ENCODE results near the gene DDR1. TPM values are rescaled to one million over a fixed set of nuclear protein-coding genes. Genes with fewer than 3 reads are reported as not detected.

DDR1 gene
- 108 and 144 TPM in 2 replicates for total RNA-seq (2014; rRNA removed)
- Bru-seq, nascent RNA: percentile 78 among the genes with signal in this experiment
- percentile 89 among the genes with signal in this experiment for BruChase-seq, experiment 1, labeled RNA remaining after a 6-hour chase
- percentile 84 among the genes with signal in this experiment for BruChase-seq, experiment 2, labeled RNA remaining after a 2-hour chase
- long read RNA-seq, transcript DDR1-225 (18 exons, 3,894 nt): major isoform, 12 of 319 reads
- long read RNA-seq, partial matches to known transcripts: 217 of 319 reads
- long read RNA-seq, other reads (novel, unspliced or antisense): 82 of 319 reads

- H3K79me2 ChIP-seq (ENCODE audit: low read length): peaks cover 57% of the 10 kb centered on the region
- no TSS peak for BruUV-seq (replicated peaks)
Measured at GRCh38 chr6:30883685-30884520, at the start of gene DDR1. Gene DDR1, plus strand, starts transcription at chr6:30884519. Its CDS starts 4,211 bp downstream, at chr6:30888730.

GRCh38 chr6:30834646-30835045, 49.7 kb upstream of the DDR1 start:
- BruUV-seq (replicated peaks): no TSS peak
- Histone ChIP-seq H3K27ac (ENCODE audit: low read length) (no peak overlapping the region), H3K79me2 (ENCODE audit: low read length) (no peaks in the 10 kb centered on the region), H3F3A (ENCODE audit: low read length, unreplicated experiment) (no peaks in the 10 kb centered on the region), H3K27me3 (ENCODE audit: low read length) (no peaks in the 10 kb centered on the region), H3K9me2 (replicated peaks; ENCODE audit: low read length) (no peaks in the 10 kb centered on the region), H3K36me3 (ENCODE audit: low read depth, low read length) (no peaks in the 10 kb centered on the region), H3K4me3 (ENCODE audit: low read length) (no peak overlapping the region), H3K9me3 (ENCODE audit: low read length) (no peaks in the 10 kb centered on the region), H3K4me1 (ENCODE audit: insufficient read depth, low read length) (peaks cover 2% of the 10 kb centered on the region; the same call in 1 of the 2 replicates), H2AFZ (ENCODE audit: low read length) (no peak overlapping the region), H3K4me2 (ENCODE audit: low read length) (no peak overlapping the region), H4K20me1 (ENCODE audit: low read length) (no peaks in the 10 kb centered on the region), H3K9ac (ENCODE audit: low read length) (no peak overlapping the region)
- ChIA-PET CTCF (interaction anchor here (0.6 to 1.1 kb wide), 2 partner anchors 79 to 236 kb away, joined by 3 read pairs; no protein-coding TSS in a partner anchor), POLR2A (ENCODE audit: unreplicated experiment) (interaction anchor here (0.5 to 0.6 kb wide), 2 partner anchors 11 to 71 kb away, joined by 3 to 5 read pairs; no protein-coding TSS in a partner anchor)
- DNase-seq: no peak
- ATAC-seq: no peak
- TF ChIP-seq CTCF (conservative IDR thresholded peaks at IDR 0.05; ENCODE audit: low read depth, low read length): no peak
- intact Hi-C loops (cut with micrococcal nuclease): no loop called here

More at GRCh38 chr6:30883685-30884520, at the start of gene DDR1:
- peak within 1 kb of the TSS; percentile 33; the same call in 1 of the 2 replicates for H2AFZ ChIP-seq (ENCODE audit: low read length)
- H3K27ac ChIP-seq (ENCODE audit: low read length): peak within 1 kb of the TSS; percentile 93
- peak within 1 kb of the TSS; percentile 70 for H3K4me3 ChIP-seq (ENCODE audit: low read length)
- ATAC-seq: peak; percentile 31
- no peaks in the 10 kb centered on the region for H3K27me3 ChIP-seq (ENCODE audit: low read length)
- H3K36me3 ChIP-seq (ENCODE audit: low read depth, low read length): peaks cover 4% of the 10 kb centered on the region; the same call in 1 of the 2 replicates
- peaks cover 18% of the 10 kb centered on the region for H4K20me1 ChIP-seq (ENCODE audit: low read length)
- H3K4me1 ChIP-seq (ENCODE audit: insufficient read depth, low read length): peaks cover 58% of the 10 kb centered on the region
- POLR2A ChIA-PET (ENCODE audit: unreplicated experiment): interaction anchor here (0.5 to 1.0 kb wide), 8 partner anchors 24 to 696 kb away, joined by 3 to 26 read pairs (median 5); partner anchors contain the start of gene GTF2H4
- intact Hi-C loops (cut with micrococcal nuclease): no loop called here
- peak within 1 kb of the TSS; percentile 91 for H3K4me2 ChIP-seq (ENCODE audit: low read length)
- DNase-seq: peak; percentile 75
- H3F3A ChIP-seq (ENCODE audit: low read length, unreplicated experiment): no peaks in the 10 kb centered on the region
- TF ChIP-seq CTCF (conservative IDR thresholded peaks at IDR 0.05; ENCODE audit: low read depth, low read length): no peak
- CTCF ChIA-PET: interaction anchor here (0.6 to 1.3 kb wide), 4 partner anchors 64 to 187 kb away, joined by 3 to 5 read pairs (median 3); no protein-coding TSS in a partner anchor
- H3K9me2 ChIP-seq (replicated peaks; ENCODE audit: low read length): no peaks in the 10 kb centered on the region
- peak within 1 kb of the TSS; percentile 92 for H3K9ac ChIP-seq (ENCODE audit: low read length)
- no peaks in the 10 kb centered on the region for H3K9me3 ChIP-seq (ENCODE audit: low read length)

GRCh38 chr6:30835576-30835975, 48.7 kb upstream of the DDR1 start:
- Histone ChIP-seq H3K4me2 (ENCODE audit: low read length) (no peak overlapping the region), H3K9me3 (ENCODE audit: low read length) (no peaks in the 10 kb centered on the region), H3K79me2 (ENCODE audit: low read length) (no peaks in the 10 kb centered on the region), H3K9ac (ENCODE audit: low read length) (no peak overlapping the region), H2AFZ (ENCODE audit: low read length) (no peak overlapping the region), H3K4me1 (ENCODE audit: insufficient read depth, low read length) (no peaks in the 10 kb centered on the region), H3K4me3 (ENCODE audit: low read length) (no peak overlapping the region), H3F3A (ENCODE audit: low read length, unreplicated experiment) (no peaks in the 10 kb centered on the region), H3K27me3 (ENCODE audit: low read length) (no peaks in the 10 kb centered on the region), H3K9me2 (replicated peaks; ENCODE audit: low read length) (no peaks in the 10 kb centered on the region), H3K27ac (ENCODE audit: low read length) (no peak overlapping the region), H3K36me3 (ENCODE audit: low read depth, low read length) (no peaks in the 10 kb centered on the region), H4K20me1 (ENCODE audit: low read length) (no peaks in the 10 kb centered on the region)
- ChIA-PET CTCF (no interaction called here), POLR2A (ENCODE audit: unreplicated experiment) (no interaction called here)
- DNase-seq (no peak), ATAC-seq (no peak)
- no TSS peak for BruUV-seq (replicated peaks)
- intact Hi-C loops (cut with micrococcal nuclease): no loop called here
- TF ChIP-seq EZH2 (IDR thresholded peaks at IDR 0.05; ENCODE audit: low read length, unreplicated experiment): no peak

Data from PC-3 (cell line).